Nephron (organoid): ENCODE data around the gene MSI2.

Experiments
- H3K27ac Mint-ChIP-seq, 3 experiments: 2 replicates each; pipeline ENCODE4 v1.8.0; 2020; ENCODE audit warnings: mixed read lengths in 3 of 3, mild to moderate bottlenecking in 2 of 3, moderate library complexity in 1 of 3
- H3K27me3 Mint-ChIP-seq: 2 replicates; pipeline ENCODE4 v1.8.0; 2021; ENCODE audit warnings: low read depth, mild to moderate bottlenecking, moderate library complexity, mixed read lengths
- H3K36me3 Mint-ChIP-seq: 2 replicates; pipeline ENCODE4 v1.8.0; 2020; ENCODE audit warnings: low read depth, mixed read lengths
- H3K4me1 Mint-ChIP-seq: 2 replicates; pipeline ENCODE4 v1.8.0; 2020; ENCODE audit warnings: mixed read lengths
- H3K4me3 Mint-ChIP-seq, 3 experiments: 2 replicates each; pipeline ENCODE4 v1.8.0; 2020; ENCODE audit warnings: mild to moderate bottlenecking in 3 of 3, mixed read lengths in 3 of 3, moderate library complexity in 2 of 3
- H3K9me3 Mint-ChIP-seq: 2 replicates; pipeline ENCODE4 v1.8.0; 2020; ENCODE audit warnings: mixed read lengths
- TF ChIP-seq, protein P1 (sequence below), 3 experiments: fragments of 200-600 bp; sonication (generic); IDR thresholded peaks; one replicate each; pipeline ENCODE4 v1.5.0; 2021; ENCODE audit warnings: antibody characterized with exemption in 3 of 3; ENCODE audit not compliant: unreplicated experiment in 3 of 3

Gene MSI2

DNA sequence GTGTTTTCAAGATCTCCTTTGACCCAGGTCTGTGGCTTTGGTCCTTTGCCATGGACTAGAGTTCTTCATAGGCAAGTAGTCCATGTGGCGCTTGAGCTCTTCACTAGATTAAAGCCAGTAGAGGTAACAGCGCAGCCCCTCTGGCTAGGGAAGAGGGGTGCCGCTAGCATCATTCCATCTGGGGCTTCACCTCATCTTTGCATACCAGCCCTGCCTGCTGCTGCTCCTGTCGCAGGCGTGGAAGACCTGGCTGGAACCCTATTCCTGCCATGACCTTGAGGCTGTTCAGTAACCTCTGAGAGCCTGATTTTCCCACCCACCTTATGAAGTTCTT is 198.4 kb downstream of the MSI2 start:
- H3K27ac Mint-ChIP-seq = peak overlapping the region; percentile 76 to 94 (median 88)
- peaks cover 55% of the 10 kb centered on the region for H3K27me3 Mint-ChIP-seq
- peaks cover 27% of the 10 kb centered on the region for H3K4me1 Mint-ChIP-seq
- H3K36me3 Mint-ChIP-seq = peaks cover 11% of the 10 kb centered on the region
- no peaks in the 10 kb centered on the region for H3K9me3 Mint-ChIP-seq
- TF ChIP-seq, protein P1, sequence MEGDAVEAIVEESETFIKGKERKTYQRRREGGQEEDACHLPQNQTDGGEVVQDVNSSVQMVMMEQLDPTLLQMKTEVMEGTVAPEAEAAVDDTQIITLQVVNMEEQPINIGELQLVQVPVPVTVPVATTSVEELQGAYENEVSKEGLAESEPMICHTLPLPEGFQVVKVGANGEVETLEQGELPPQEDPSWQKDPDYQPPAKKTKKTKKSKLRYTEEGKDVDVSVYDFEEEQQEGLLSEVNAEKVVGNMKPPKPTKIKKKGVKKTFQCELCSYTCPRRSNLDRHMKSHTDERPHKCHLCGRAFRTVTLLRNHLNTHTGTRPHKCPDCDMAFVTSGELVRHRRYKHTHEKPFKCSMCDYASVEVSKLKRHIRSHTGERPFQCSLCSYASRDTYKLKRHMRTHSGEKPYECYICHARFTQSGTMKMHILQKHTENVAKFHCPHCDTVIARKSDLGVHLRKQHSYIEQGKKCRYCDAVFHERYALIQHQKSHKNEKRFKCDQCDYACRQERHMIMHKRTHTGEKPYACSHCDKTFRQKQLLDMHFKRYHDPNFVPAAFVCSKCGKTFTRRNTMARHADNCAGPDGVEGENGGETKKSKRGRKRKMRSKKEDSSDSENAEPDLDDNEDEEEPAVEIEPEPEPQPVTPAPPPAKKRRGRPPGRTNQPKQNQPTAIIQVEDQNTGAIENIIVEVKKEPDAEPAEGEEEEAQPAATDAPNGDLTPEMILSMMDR (IDR thresholded peaks at IDR 0.05; ENCODE audit: unreplicated experiment in 3 of 3) = no peak
- no peak overlapping the region for H3K4me3 Mint-ChIP-seq

DNA sequence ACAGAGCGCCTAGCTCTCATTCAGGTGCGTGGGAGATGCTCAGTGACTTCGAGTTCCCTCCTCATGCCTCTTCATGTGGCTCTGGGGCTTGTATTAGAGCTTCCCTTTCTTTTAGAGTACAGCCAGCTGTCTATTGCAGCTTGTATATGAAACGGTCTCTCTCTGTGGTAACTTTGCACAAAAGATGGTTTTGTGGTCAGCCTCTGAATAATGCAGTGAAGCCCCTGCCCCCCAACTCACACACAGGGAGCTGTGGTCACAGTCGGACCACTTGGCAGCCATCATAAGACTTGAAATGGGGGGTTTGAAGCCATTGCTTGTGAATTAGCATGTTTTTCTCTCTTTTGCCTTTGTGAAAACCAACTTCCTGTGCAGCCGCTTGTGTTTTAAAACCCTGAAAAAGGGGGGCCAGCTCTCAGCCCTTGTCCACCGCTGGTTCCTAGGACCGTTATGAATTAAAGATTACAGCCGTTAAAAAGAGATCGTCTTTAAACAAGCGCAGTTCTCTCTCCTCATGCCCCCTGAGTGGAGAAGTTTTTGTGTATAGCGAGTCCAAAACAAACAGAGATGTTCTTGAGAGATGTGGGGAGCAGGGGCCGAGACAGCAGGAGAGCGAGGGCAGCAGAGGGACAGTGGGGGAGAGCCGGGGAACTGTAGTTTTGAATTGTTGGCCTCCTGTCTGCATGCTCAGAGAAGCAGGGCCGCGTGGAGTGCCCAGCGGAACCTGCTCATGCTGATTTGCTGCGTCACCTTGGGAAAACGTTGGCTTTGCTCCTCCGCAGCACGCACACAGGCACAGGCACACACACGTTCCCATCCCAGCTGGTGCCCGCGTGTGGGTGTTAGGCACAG is 199.0 kb downstream of the MSI2 start:
- TF ChIP-seq, protein P1 (IDR thresholded peaks at IDR 0.05; ENCODE audit: unreplicated experiment in 3 of 3) = no peak
- Mint-ChIP-seq H3K27me3 (peaks cover 54% of the 10 kb centered on the region), H3K4me3 (peak overlapping the region; percentile 2 to 19 (median 4)), H3K4me1 (peaks cover 27% of the 10 kb centered on the region), H3K36me3 (peaks cover 13% of the 10 kb centered on the region), H3K27ac (peak overlapping the region; percentile 76 to 94 (median 88)), H3K9me3 (no peaks in the 10 kb centered on the region)

DNA sequence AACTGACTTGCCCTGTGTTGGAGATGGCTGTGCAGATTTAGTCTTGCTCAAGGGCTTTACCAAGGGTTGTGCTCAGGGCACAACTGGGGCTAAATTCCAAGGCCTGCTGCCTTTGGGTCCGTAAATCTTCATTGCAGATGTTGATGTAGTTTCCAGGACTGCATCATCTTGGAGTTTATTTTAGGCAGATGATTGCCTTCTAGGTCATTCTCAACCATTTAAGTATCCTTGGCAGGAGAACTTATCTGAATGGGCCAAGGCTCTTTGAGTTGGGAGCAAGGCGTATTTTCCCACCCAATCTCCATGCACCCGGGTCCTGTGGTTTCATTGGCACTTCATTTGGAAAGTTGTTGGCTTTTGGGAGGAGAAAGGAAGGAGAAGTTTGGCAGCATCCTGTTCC is 200.3 kb downstream of the MSI2 start:
- TF ChIP-seq, protein P1 (IDR thresholded peaks at IDR 0.05; ENCODE audit: unreplicated experiment in 3 of 3) = no peak
- no peaks in the 10 kb centered on the region for H3K9me3 Mint-ChIP-seq
- peak overlapping the region; percentile 13 to 29 (median 27) for H3K27ac Mint-ChIP-seq
- H3K27me3 Mint-ChIP-seq = peaks cover 57% of the 10 kb centered on the region
- H3K36me3 Mint-ChIP-seq = peaks cover 12% of the 10 kb centered on the region
- H3K4me1 Mint-ChIP-seq = peaks cover 27% of the 10 kb centered on the region
- H3K4me3 Mint-ChIP-seq = no peak overlapping the region

DNA sequence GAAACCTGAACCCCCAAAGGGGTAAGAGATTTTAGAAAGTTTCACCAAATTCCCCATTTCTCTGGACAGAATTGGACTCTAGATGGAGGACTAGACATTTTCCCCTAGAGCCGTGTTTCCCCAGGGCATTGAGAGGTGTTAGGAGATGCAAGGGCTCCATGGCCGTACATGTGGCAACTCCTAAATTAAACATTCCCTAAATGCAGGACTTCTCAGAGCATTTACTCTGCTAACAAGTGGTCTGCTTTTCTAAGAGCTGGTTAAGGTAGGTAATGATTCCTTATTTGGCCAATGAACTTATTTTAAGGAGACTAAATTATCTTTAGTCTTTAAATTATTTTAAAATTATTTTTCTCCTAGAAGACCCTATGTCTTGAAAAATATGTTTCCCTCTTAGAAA is 200.9 kb downstream of the MSI2 start:
- no peaks in the 10 kb centered on the region for H3K9me3 Mint-ChIP-seq
- H3K4me3 Mint-ChIP-seq = no peak overlapping the region
- H3K27ac Mint-ChIP-seq = no peak overlapping the region
- peaks cover 58% of the 10 kb centered on the region for H3K27me3 Mint-ChIP-seq
- peaks cover 32% of the 10 kb centered on the region for H3K4me1 Mint-ChIP-seq
- TF ChIP-seq, protein P1 (IDR thresholded peaks at IDR 0.05; ENCODE audit: unreplicated experiment in 3 of 3) = no peak
- H3K36me3 Mint-ChIP-seq = peaks cover 18% of the 10 kb centered on the region

DNA sequence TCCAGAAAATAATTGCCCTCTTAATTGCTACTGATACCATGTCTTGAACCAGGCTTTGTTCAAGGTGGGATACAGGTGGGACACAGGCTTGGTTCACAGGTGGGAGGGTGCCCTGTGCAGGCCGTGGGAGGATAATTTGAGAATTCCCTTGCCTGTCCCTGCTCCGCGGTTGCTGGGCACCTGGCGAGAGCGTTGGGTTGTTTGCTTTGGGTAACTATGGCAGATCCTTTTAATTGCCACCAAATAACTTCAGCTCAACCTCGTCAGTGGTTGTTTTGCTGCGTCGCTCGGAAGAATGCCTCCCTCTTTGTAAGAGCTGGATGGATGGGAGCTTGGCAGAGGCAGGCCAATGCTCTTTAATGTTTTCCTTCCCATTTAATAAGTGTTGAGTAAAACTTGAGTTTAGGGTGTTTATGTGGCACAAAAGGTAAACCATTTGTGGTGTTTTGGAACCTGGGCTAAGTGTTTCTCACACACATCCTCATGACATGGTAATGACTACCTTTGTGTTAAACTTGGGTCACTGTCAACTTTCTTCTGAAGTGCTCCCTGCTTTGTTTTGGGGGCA is 202.5 kb downstream of the MSI2 start:
- no peak overlapping the region for H3K4me3 Mint-ChIP-seq
- TF ChIP-seq, protein P1 (IDR thresholded peaks at IDR 0.05; ENCODE audit: unreplicated experiment in 3 of 3) = no peak
- peaks cover 63% of the 10 kb centered on the region for H3K27me3 Mint-ChIP-seq
- no peaks in the 10 kb centered on the region for H3K9me3 Mint-ChIP-seq
- H3K4me1 Mint-ChIP-seq = peaks cover 35% of the 10 kb centered on the region
- H3K36me3 Mint-ChIP-seq = peaks cover 19% of the 10 kb centered on the region
- peak overlapping the region; percentile 26 to 78 (median 42) for H3K27ac Mint-ChIP-seq
